GM18907 (cell line): ENCODE measurements around the gene GSTA5.
"Not testable (repeated sequence)": the region's sequence is repeated elsewhere in the genome, so short reads cannot be mapped to it uniquely, and the experiment has no call there.

Experiments used
- ATAC-seq: cut with Tn5 transposase; IDR thresholded peaks from one replicate; pipeline ENCODE4 v1.9.1; 2021; ENCODE audit warnings: mild to moderate bottlenecking, moderate library complexity; ENCODE audit not compliant: unreplicated experiment

GSTA5 gene

GRCh38 chr6:52839124-52840055 lies 1.2 kb downstream of the GSTA5 start:
- peak; percentile 73 for ATAC-seq

DNA sequence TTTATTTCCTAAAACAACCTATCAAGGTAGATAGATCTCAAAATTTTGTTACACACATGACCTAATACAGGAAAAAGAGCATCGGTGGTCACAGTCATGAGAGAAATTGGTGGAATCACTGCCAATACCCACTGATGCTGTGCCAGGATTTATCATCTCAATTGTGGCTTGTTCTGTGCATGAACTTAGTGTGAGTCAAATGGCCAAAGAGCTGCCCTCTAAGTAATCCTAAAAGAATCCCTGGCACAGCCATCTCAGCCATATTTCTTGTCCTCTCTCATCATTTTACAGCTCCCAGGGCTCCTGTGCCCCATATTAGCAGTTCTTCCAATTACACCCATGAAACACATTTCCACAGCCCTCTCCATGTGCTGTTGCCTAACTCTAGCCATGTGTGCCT lies 6.1 kb downstream of the GSTA5 start:
- no peak for ATAC-seq

DNA sequence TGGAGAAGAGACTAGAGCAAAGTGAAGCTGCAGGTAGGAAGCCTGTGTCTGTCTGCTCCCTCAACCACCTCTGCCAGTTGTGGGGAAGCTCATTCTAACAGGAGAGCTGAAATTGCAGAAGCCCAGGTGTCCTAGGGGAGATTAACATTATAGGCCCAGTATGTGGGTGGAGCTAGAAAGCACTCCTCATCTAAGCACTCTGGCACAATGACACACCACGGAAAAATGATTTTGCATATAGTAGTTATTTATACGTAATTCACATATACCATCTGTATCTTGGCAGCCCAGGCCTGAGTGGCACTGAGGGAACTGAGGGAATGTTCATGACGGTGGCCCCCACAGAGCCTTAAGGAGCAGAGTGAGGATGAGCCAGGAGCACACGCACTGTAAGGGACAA lies 9.7 kb downstream of the GSTA5 start:
- ATAC-seq: not testable (repeated sequence)

DNA sequence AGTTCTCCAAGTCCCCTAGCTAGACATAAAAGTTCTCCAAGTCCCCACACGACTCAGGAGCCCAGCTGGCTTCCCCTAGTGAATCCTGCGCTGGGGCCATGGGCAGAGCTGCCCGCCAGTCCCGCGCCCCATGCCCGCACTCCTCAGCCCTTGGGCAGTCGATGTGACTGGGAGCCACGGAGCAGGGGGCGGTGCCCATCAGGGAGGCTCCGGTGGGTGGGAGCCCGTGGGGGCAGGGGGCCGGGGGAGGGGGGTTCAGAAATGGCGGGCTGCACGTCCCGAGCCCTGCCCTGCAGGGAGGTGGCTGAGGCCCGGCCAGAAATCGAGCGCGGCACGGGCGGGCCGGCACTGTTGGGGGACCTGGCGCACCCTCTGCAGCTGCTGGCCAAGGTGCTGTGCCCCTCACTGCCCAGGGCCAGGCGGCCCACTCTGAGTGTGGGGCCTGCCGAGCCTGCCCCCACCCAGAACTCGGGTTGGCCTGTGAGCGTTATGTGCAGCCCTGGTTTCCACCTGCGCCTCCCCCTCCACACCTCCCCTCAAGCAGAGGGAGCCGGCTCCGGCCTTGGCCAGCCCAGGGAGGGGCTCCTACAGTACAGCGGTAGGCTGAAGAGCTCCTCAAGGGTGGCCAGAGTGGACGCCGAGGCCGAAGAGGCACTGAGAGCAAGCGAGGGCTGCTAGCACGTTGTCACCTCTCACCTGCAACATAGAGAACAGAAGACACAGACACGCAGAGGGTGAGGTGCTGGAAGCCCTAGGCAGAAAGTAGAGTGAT lies 11.4 kb downstream of the GSTA5 start:
- no peak for ATAC-seq

DNA sequence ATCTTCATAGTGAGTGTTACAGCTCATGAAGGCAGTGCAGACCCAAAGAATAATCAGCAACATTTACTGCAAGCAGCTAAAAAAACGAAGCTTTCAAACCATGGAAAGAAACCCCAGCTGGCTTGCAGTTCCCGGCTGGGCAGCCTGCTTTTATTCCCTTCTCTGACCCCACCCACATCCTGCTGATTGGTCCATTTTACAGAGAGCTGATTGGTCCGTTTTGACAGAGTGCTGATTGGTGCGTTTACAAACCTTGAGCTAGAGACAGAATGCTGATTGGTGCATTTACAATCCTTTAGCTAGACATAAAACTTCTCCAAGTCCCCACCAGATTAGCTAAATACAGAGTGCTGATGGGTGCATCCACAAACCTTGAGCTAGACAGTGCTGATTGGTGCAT lies 12.0 kb downstream of the GSTA5 start:
- not testable (repeated sequence) for ATAC-seq

DNA sequence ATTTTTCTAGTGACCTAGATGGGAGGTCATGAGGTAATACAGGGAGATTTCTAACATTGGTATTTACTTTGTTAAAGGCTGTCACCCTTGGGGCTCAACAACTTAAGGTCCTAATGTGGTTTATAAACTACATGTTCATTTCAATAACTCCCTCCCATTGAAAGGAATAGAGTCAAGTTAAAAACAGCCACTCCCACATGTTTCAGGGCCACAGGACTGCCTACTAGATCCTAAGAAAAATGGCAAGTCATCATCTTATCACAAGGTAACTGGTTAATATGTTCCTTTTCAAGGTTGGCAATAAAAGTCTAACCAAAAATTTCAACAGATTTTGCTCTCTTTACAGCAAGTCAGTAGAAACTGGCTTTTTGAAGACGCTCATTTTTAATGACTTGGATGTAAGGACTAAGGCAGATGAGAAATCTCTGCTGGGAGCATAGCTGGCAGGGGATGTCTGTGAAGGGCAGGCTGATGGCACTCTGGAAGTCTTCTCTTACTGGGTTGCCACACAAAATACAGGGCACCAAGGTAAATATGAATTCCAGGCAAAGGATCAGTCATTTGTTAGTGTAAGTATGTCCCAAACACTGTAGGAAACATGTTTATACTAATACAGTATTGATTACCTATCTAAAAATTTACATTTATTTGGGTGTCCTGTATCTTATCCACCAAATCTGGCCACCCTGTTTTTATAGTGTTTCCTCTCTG lies 13.4 kb downstream of the GSTA5 start:
- ATAC-seq: not testable (repeated sequence)

DNA sequence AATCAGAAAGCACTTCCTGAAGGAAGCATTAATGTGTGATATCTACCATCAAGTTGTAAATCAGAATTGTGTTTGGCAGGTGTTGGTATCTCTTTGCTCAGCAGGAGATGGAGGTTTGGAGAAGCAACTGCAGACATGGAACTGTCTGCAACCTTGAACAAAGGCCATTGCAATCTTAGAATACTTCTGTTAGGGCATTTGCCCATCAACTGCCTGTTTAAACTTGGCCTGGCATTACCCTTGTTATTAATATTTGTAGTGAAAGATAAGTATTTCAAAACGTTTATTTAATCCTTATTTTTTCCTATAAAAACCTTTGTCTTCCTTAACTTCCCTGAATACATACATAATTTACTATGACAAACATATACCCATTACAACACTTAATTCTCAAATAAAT lies 14.1 kb downstream of the GSTA5 start:
- no peak for ATAC-seq

GRCh38 chr6:52825900-52826459 lies 14.6 kb downstream of the GSTA5 start:
- not testable (repeated sequence) for ATAC-seq

GRCh38 chr6:52825270-52825793 lies 15.3 kb downstream of the GSTA5 start:
- not testable (repeated sequence) for ATAC-seq

GRCh38 chr6:52821842-52822241 lies 18.8 kb downstream of the GSTA5 start:
- no peak for ATAC-seq

- ATAC-seq: no peak
Measured at GRCh38 chr6:52820198-52820597, 20.4 kb downstream of the GSTA5 start.

GRCh38 chr6:52815167-52816092 lies 25.2 kb downstream of the GSTA5 start:
- peak; percentile 86 for ATAC-seq

GRCh38 chr6:52814545-52814944 lies 26.1 kb downstream of the GSTA5 start:
- not testable (repeated sequence) for ATAC-seq

DNA sequence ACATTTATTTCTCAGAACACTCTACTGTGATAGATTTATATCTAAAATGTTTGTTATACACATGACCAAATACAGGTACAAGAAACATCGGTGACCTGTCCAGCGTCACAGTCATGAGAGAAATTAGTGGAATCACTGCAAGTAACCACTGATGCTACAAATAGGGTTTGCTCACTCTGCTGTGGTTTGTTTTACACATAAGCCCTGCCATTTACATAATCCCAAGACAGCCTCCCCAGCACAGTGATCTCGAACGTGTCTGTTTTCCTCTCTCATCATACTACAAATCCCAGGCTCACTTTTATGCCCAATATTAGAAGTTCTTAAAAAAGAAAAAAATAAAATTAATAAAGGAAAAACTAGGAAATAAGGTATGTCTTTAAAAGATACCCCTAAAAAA lies 30.8 kb downstream of the GSTA5 start:
- ATAC-seq: not testable (repeated sequence)

DNA sequence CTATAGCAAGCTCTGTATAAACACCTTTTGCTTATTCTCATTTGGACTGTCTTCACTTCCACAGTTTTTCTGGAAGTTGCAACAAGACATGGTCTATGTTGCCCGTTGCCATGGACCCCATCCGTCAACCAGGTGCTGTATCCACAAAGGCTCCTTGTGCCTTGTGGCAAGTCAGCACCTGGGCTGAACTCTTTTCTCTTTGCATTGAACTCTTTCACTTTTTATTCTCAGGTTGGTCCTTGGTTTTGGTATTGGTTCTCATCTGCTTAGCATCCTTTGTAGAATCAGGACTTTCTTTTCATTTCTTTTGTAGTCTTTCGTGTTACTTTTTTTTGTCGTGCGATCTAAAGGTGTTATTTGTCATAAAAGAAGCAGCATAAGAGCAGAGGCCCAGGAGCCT lies 32.0 kb downstream of the GSTA5 start:
- ATAC-seq: no peak

- not testable (repeated sequence) for ATAC-seq
Measured at GRCh38 chr6:52803668-52804255, 36.9 kb downstream of the GSTA5 start, which contains the start of gene GSTA1. GSTA1 (minus strand) TSS chr6:52803816; CDS start chr6:52799267, 4,549 bp downstream.

DNA sequence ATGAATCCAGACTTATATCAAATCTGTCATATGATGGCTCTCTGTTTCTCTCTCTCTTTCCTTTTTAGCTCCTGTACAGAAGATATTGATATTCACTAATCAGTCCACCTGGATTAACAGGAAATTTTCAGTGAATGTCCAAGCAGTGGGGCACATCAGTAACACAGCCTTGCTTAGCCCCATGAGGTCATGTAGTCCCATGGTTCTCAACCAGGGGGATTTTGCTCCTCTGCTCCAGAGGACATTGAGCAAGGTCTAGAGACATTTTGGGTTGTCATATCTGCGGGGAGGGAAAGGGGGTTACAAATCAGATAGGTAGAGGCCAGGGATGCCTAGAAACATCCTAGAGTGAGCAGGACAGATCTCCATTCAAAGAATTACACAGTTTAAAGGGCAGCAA lies 37.8 kb downstream of the GSTA5 start:
- ATAC-seq: no peak

GRCh38 chr6:52801188-52801841 lies 39.3 kb downstream of the GSTA5 start:
- ATAC-seq: no peak

- ATAC-seq: not testable (repeated sequence)
Measured at GRCh38 chr6:52799272-52799671, 41.3 kb downstream of the GSTA5 start.
